H9 (cell line): ENCODE results near the gene RNF5. TPM values are rescaled to one million over a fixed set of nuclear protein-coding genes. Genes with fewer than 3 reads are reported as not detected.

ENCODE experiments used
- DNase-seq: peaks from one replicate; pipeline ENCODE4 v3.0.0-alpha.2; 2017
- H2AFZ ChIP-seq: one replicate; pipeline ENCODE4 v1.6.1; 2013; ENCODE audit warnings: mild to moderate bottlenecking, low read length, control low read depth, moderate library complexity
- H2AK5ac ChIP-seq: 2 replicates; pipeline ENCODE4 v1.6.1; 2013; ENCODE audit warnings: low read length, control low read depth, mixed read lengths; ENCODE audit not compliant: insufficient read length
- H2BK120ac ChIP-seq: one replicate; pipeline ENCODE4 v1.6.1; 2013; ENCODE audit warnings: low read depth, mild to moderate bottlenecking, low read length, control low read depth, inconsistent platforms; ENCODE audit not compliant: poor library complexity, severe bottlenecking
- H2BK12ac ChIP-seq: 2 replicates; pipeline ENCODE4 v1.6.1; 2013; ENCODE audit warnings: low read length, control low read depth, mixed read lengths, low read depth; ENCODE audit not compliant: insufficient read length
- H2BK15ac ChIP-seq: 2 replicates; pipeline ENCODE4 v1.6.1; 2013; ENCODE audit warnings: low read depth, low read length, control low read depth
- H2BK20ac ChIP-seq: one replicate; pipeline ENCODE4 v1.6.1; 2013; ENCODE audit warnings: low read depth, mild to moderate bottlenecking, low read length, control low read depth, inconsistent platforms; ENCODE audit not compliant: poor library complexity, severe bottlenecking
- H2BK5ac ChIP-seq: 2 replicates; pipeline ENCODE4 v1.6.1; 2013; ENCODE audit warnings: low read length, control low read depth, mixed read lengths; ENCODE audit not compliant: insufficient read length
- H3K14ac ChIP-seq: 2 replicates; pipeline ENCODE4 v1.6.1; 2013; ENCODE audit warnings: low read length, control low read depth; ENCODE audit not compliant: insufficient read depth
- H3K18ac ChIP-seq: 2 replicates; pipeline ENCODE4 v1.6.1; 2013; ENCODE audit warnings: low read depth, mild to moderate bottlenecking, mixed read lengths, low read length, control low read depth; ENCODE audit not compliant: insufficient read length
- H3K23ac ChIP-seq: 2 replicates; pipeline ENCODE4 v1.6.1; 2013; ENCODE audit warnings: low read length, control low read depth, mixed read lengths, low read depth; ENCODE audit not compliant: insufficient read length
- H3K23me2 ChIP-seq: 2 replicates; pipeline ENCODE4 v1.6.1; 2013; ENCODE audit warnings: low read depth, mild to moderate bottlenecking, mixed read lengths, low read length, control low read depth; ENCODE audit not compliant: insufficient read length, poor library complexity, severe bottlenecking
- H3K27ac ChIP-seq: 2 replicates; pipeline ENCODE4 v1.5.1; 2013; ENCODE audit warnings: low read length, control low read depth, mixed read lengths, low read depth; ENCODE audit not compliant: insufficient read length
- H3K27me3 ChIP-seq: 2 replicates; pipeline ENCODE4 v1.6.1; 2013; ENCODE audit warnings: low read length, control low read depth, inconsistent platforms; ENCODE audit not compliant: insufficient read depth
- H3K4ac ChIP-seq: 2 replicates; pipeline ENCODE4 v1.6.1; 2013; ENCODE audit warnings: low read depth, mild to moderate bottlenecking, control low read depth, inconsistent platforms, low read length, moderate library complexity
- H3K4me1 ChIP-seq: 2 replicates; pipeline ENCODE4 v1.6.1; 2013; ENCODE audit warnings: low read length, control low read depth, inconsistent platforms; ENCODE audit not compliant: insufficient read depth
- H3K4me2 ChIP-seq: 2 replicates; pipeline ENCODE4 v1.6.1; 2013; ENCODE audit warnings: low read length, control low read depth, mixed read lengths; ENCODE audit not compliant: insufficient read length, insufficient read depth
- H3K56ac ChIP-seq: 2 replicates; pipeline ENCODE4 v1.6.1; 2013; ENCODE audit warnings: low read depth, mild to moderate bottlenecking, mixed read lengths, low read length, control low read depth; ENCODE audit not compliant: insufficient read length
- H3K79me1 ChIP-seq: 2 replicates; pipeline ENCODE4 v1.6.1; 2013; ENCODE audit warnings: low read depth, mild to moderate bottlenecking, moderate library complexity, low read length, control low read depth, inconsistent platforms; ENCODE audit not compliant: insufficient read depth, poor library complexity, severe bottlenecking
- H3K79me2 ChIP-seq: 2 replicates; pipeline ENCODE4 v1.6.1; 2013; ENCODE audit warnings: low read length, control low read depth, inconsistent platforms; ENCODE audit not compliant: insufficient read depth
- H3K9ac ChIP-seq: 2 replicates; pipeline ENCODE4 v1.6.1; 2013; ENCODE audit warnings: low read length, control low read depth, mixed read lengths; ENCODE audit not compliant: insufficient read length; ENCODE audit errors: extremely low read depth
- H3K9me3 ChIP-seq: one replicate; pipeline ENCODE4 v1.6.1; 2013; ENCODE audit warnings: low read depth, low read length, inconsistent platforms; ENCODE audit not compliant: control insufficient read depth
- H3T11ph ChIP-seq: one replicate; pipeline ENCODE4 v1.6.1; 2013; ENCODE audit warnings: mild to moderate bottlenecking, low read length, control low read depth, inconsistent platforms
- H4K20me1 ChIP-seq: one replicate; pipeline ENCODE4 v1.6.1; 2013; ENCODE audit not compliant: control insufficient read depth, insufficient read length, insufficient read depth
- H4K5ac ChIP-seq: 2 replicates; pipeline ENCODE4 v1.6.1; 2013; ENCODE audit warnings: low read depth, mild to moderate bottlenecking, mixed read lengths, low read length, control low read depth; ENCODE audit not compliant: insufficient read length
- H4K8ac ChIP-seq: replicated peaks from 2 replicates; pipeline ENCODE4 v1.6.1; 2013; ENCODE audit warnings: low read length, control low read depth, mixed read lengths, low read depth; ENCODE audit not compliant: insufficient read length
- H4K91ac ChIP-seq: 2 replicates; pipeline ENCODE4 v1.6.1; 2013; ENCODE audit warnings: low read depth, mild to moderate bottlenecking, moderate library complexity, mixed read lengths, low read length, control low read depth; ENCODE audit not compliant: insufficient read length
- H3K27ac Mint-ChIP-seq, 3 experiments: 2 replicates in 2 of 3; 3 replicates in 1 of 3; pipeline ENCODE4 v1.8.0; 2020 to 2021; ENCODE audit warnings: mixed read lengths in 3 of 3, mild to moderate bottlenecking in 1 of 3, moderate library complexity in 1 of 3
- H3K27me3 Mint-ChIP-seq: 2 replicates; pipeline ENCODE4 v1.8.0; 2021; ENCODE audit warnings: low read depth, mild to moderate bottlenecking, moderate library complexity, mixed read lengths
- H3K36me3 Mint-ChIP-seq, 3 experiments: 2 replicates in 2 of 3; 3 replicates in 1 of 3; pipeline ENCODE4 v1.8.0; 2020 to 2021; ENCODE audit warnings: low read depth in 3 of 3, mixed read lengths in 3 of 3; ENCODE audit not compliant: insufficient read depth in 1 of 3
- H3K4me1 Mint-ChIP-seq, 2 experiments: 2 replicates each; pipeline ENCODE4 v1.8.0; 2020; ENCODE audit warnings: mixed read lengths in 2 of 2
- H3K4me3 Mint-ChIP-seq, 2 experiments: 2 replicates in 1 of 2; 3 replicates in 1 of 2; pipeline ENCODE4 v1.8.0; 2020 to 2021; ENCODE audit warnings: mild to moderate bottlenecking in 2 of 2, mixed read lengths in 2 of 2, moderate library complexity in 1 of 2
- H3K9me3 Mint-ChIP-seq, 2 experiments: 2 replicates in 1 of 2; 3 replicates in 1 of 2; pipeline ENCODE4 v1.8.0; 2020; ENCODE audit warnings: mild to moderate bottlenecking in 2 of 2, mixed read lengths in 2 of 2, moderate library complexity in 1 of 2
- WGBS: extraction: QIAGEN DNeasy Blood & Tissue Kit; methylation state at CpG from one replicate; pipeline ENCODE4 v1.1.7; 2013; ENCODE audit warnings: missing lambda C conversion rate, low lambda C conversion rate, mixed read lengths; ENCODE audit not compliant: insufficient read length; ENCODE audit errors: extremely low coverage; 5-methylcytosine and 5-hydroxymethylcytosine counted together
- total RNA-seq: library from RNA; stranded (reverse); gene quantifications from 2 replicates; pipeline ENCODE4 v1.2.1, GENCODE V29; 2021
- TF ChIP-seq, protein P1 (sequence below): fragments of 200-600 bp; sonication (generic); conservative IDR thresholded peaks from 3 replicates; pipeline ENCODE4 v1.8.0; 2021; ENCODE audit warnings: antibody characterized with exemption, mild to moderate bottlenecking

RNF5 gene
- total RNA-seq, 1 experiment from 2014 or later, result 116 TPM

- no peaks in the 10 kb centered on the region for H3K36me3 Mint-ChIP-seq
These were observed 25.4 kb downstream of the RNF5 start for GRCh38 chr6:32203426-32204267.

More at GRCh38 chr6:32203426-32204267, 25.4 kb downstream of the RNF5 start:
- Histone ChIP-seq H3T11ph (no peak overlapping the region), H3K9ac (no peak overlapping the region), H2AFZ (no peak overlapping the region), H3K14ac (no peak overlapping the region), H4K91ac (no peak overlapping the region), H2BK15ac (no peak overlapping the region), H3K79me1 (no peaks in the 10 kb centered on the region), H3K4ac (no peak overlapping the region), H2BK120ac (no peak overlapping the region), H3K4me1 (no peaks in the 10 kb centered on the region), H3K23me2 (no peaks in the 10 kb centered on the region), H3K27ac (no peak overlapping the region), H4K5ac (no peak overlapping the region), H3K56ac (no peak overlapping the region), H3K23ac (no peak overlapping the region), H2AK5ac (no peak overlapping the region), H2BK20ac (no peak overlapping the region), H4K20me1 (no peaks in the 10 kb centered on the region), H4K8ac (no peak overlapping the region), H3K18ac (no peak overlapping the region), H3K27me3 (no peaks in the 10 kb centered on the region), H3K79me2 (no peaks in the 10 kb centered on the region), H2BK5ac (no peak overlapping the region), H2BK12ac (no peak overlapping the region), H3K4me2 (no peak overlapping the region), H3K9me3 (no peaks in the 10 kb centered on the region)
- H3K9me3 Mint-ChIP-seq, result peaks cover 0 to 3% of the 10 kb centered on the region in 2 experiments; a peak in 2 of 5 replicates
- H3K4me1 Mint-ChIP-seq, result peaks cover 0 to 2% of the 10 kb centered on the region in 2 experiments; a peak in 2 of 4 replicates
- WGBS, result no CpG with 5 or more reads among the region's 9 CpGs
- DNase-seq, result no peak
- H3K27me3 Mint-ChIP-seq, result peaks cover 7% of the 10 kb centered on the region
- H3K27ac Mint-ChIP-seq, result no peak overlapping the region
- H3K4me3 Mint-ChIP-seq, result no peak overlapping the region
- TF ChIP-seq, protein P1, sequence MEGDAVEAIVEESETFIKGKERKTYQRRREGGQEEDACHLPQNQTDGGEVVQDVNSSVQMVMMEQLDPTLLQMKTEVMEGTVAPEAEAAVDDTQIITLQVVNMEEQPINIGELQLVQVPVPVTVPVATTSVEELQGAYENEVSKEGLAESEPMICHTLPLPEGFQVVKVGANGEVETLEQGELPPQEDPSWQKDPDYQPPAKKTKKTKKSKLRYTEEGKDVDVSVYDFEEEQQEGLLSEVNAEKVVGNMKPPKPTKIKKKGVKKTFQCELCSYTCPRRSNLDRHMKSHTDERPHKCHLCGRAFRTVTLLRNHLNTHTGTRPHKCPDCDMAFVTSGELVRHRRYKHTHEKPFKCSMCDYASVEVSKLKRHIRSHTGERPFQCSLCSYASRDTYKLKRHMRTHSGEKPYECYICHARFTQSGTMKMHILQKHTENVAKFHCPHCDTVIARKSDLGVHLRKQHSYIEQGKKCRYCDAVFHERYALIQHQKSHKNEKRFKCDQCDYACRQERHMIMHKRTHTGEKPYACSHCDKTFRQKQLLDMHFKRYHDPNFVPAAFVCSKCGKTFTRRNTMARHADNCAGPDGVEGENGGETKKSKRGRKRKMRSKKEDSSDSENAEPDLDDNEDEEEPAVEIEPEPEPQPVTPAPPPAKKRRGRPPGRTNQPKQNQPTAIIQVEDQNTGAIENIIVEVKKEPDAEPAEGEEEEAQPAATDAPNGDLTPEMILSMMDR, result no peak
